ENCODE results near the gene FLOT2. TPM values are rescaled to one million over a fixed set of nuclear protein-coding genes. Genes with fewer than 3 reads are reported as not detected.

Gene FLOT2
- total RNA-seq, 4 donors from 2014 or later = 44.8 to 81.8 (median 65.2) TPM

- H3K4me1 ChIP-seq = peaks cover 12 to 36% (median 24%) of the 10 kb centered on the region in 3 donors
- intact Hi-C loops (cut with DNase I) = loop anchor here (10.0 kb wide), 1 partner anchor 147 kb away; no protein-coding TSS in a partner anchor
- peaks cover 29 to 98% (median 61%) of the 10 kb centered on the region in 3 donors for H3K36me3 ChIP-seq
- no peak for DNase-seq
- no peaks in the 10 kb centered on the region for H3K27me3 ChIP-seq
- no peak overlapping the region for H3K27ac ChIP-seq
- no peak overlapping the region for H3K4me3 ChIP-seq
- 92 to 100% methylated on average over 4 to 7 of the region's 13 CpGs for WGBS, 2 donors
- no peaks in the 10 kb centered on the region for H3K9me3 ChIP-seq
- TF ChIP-seq CTCF (IDR thresholded peaks at IDR 0.05) (no peak), POLR2A (IDR thresholded peaks at IDR 0.05) (no peak)
These were observed 14.0 kb upstream of the FLOT2 start for GRCh38 chr17:28911411-28912045.

GRCh38 chr17:28910534-28910933 lies 13.0 kb upstream of the FLOT2 start:
- no peak overlapping the region for H3K4me3 ChIP-seq
- peaks cover 34 to 98% (median 60%) of the 10 kb centered on the region in 3 donors for H3K36me3 ChIP-seq
- DNase-seq = no peak
- 75 to 100% methylated on average over 1 of the region's 1 CpG for WGBS, 2 donors
- no peaks in the 10 kb centered on the region for H3K9me3 ChIP-seq
- intact Hi-C loops (cut with DNase I) = loop anchor here (10.0 kb wide), 1 partner anchor 146 kb away; no protein-coding TSS in a partner anchor
- peaks cover 12 to 34% (median 24%) of the 10 kb centered on the region in 3 donors for H3K4me1 ChIP-seq
- H3K27me3 ChIP-seq = no peaks in the 10 kb centered on the region
- H3K27ac ChIP-seq = no peak overlapping the region
- no peak for TF ChIP-seq CTCF (IDR thresholded peaks at IDR 0.05)
- TF ChIP-seq POLR2A (IDR thresholded peaks at IDR 0.05) = no peak

- TF ChIP-seq POLR2A (IDR thresholded peaks at IDR 0.05) (no peak), CTCF (IDR thresholded peaks at IDR 0.05) (no peak)
- Histone ChIP-seq H3K9me3 (no peaks in the 10 kb centered on the region), H3K36me3 (peaks cover 34 to 84% (median 52%) of the 10 kb centered on the region in 3 donors), H3K4me3 (no peak overlapping the region), H3K4me1 (peaks cover 12 to 48% (median 24%) of the 10 kb centered on the region in 3 donors), H3K27me3 (no peaks in the 10 kb centered on the region), H3K27ac (peak overlapping the region; percentile 50 to 88 (median 81))
- intact Hi-C loops (cut with DNase I) = no loop called here
- DNase-seq = no peak
- 14 to 27% methylated on average over 5 of the region's 6 CpGs for WGBS, 2 donors
These were observed 11.2 kb upstream of the FLOT2 start for GRCh38 chr17:28908640-28909167.

GRCh38 chr17:28907709-28908475 lies 10.4 kb upstream of the FLOT2 start:
- intact Hi-C loops (cut with DNase I) = no loop called here
- no peak for DNase-seq
- no peaks in the 10 kb centered on the region for H3K9me3 ChIP-seq
- no peak overlapping the region for H3K4me3 ChIP-seq
- H3K4me1 ChIP-seq = peaks cover 17 to 56% (median 30%) of the 10 kb centered on the region in 3 donors
- peak overlapping the region; percentile 50 to 88 (median 81) for H3K27ac ChIP-seq
- 73 to 86% methylated on average over 3 of the region's 3 CpGs for whole genome bisulfite sequencing, 2 donors
- H3K27me3 ChIP-seq = no peaks in the 10 kb centered on the region
- TF ChIP-seq CTCF (IDR thresholded peaks at IDR 0.05) (no peak), POLR2A (IDR thresholded peaks at IDR 0.05) (no peak)
- H3K36me3 ChIP-seq = peaks cover 29 to 76% (median 43%) of the 10 kb centered on the region in 3 donors

Data from esophagus squamous epithelium (tissue), 5 donors.